Measurements from ENCODE around the gene KLK12. TPM values are rescaled to one million over a fixed set of nuclear protein-coding genes. Genes with fewer than 3 reads are reported as not detected.

KLK12 gene
- total RNA-seq, 1 donor from 2014 or later: not detected

DNA sequence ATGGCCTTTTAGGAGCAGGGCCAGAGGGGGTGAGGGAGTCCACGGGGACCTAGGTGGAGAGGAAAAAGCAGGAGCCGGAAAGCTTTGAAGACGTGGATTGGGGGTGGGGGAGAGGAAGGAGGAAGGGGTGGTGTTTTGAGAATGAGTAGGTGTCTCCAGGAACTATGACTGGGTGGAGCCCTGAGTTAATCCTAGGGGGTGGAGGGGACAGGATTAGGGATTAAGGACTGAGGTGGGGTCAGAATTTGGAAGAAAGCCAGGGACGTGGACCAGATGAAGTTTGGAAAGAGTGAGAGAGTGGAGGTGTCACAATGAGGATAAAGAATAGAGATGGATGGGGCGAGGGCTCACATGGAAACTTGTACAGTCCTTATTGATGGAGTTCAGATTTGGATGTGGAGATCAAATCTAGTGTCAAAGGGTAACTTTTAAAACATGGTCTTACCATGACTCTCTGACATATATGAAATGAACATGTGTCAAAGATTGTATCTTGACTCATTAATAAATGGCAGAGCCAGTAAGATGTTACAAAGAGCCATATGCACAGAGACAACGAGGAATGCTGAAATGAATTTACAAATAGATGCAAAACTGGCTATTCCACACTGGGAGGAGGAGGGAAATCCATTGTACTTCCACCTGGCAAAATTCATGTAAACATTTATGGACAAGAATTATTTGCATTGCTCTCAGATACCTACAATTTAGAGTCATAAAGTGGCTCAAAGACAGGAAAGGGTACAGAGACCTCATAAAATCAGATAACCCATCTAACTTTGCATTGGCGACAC is 31.8 kb upstream of the KLK12 start:
- H3K4me3 ChIP-seq (ENCODE audit: low read depth, low read length): no peak overlapping the region
- TF ChIP-seq, protein P1, sequence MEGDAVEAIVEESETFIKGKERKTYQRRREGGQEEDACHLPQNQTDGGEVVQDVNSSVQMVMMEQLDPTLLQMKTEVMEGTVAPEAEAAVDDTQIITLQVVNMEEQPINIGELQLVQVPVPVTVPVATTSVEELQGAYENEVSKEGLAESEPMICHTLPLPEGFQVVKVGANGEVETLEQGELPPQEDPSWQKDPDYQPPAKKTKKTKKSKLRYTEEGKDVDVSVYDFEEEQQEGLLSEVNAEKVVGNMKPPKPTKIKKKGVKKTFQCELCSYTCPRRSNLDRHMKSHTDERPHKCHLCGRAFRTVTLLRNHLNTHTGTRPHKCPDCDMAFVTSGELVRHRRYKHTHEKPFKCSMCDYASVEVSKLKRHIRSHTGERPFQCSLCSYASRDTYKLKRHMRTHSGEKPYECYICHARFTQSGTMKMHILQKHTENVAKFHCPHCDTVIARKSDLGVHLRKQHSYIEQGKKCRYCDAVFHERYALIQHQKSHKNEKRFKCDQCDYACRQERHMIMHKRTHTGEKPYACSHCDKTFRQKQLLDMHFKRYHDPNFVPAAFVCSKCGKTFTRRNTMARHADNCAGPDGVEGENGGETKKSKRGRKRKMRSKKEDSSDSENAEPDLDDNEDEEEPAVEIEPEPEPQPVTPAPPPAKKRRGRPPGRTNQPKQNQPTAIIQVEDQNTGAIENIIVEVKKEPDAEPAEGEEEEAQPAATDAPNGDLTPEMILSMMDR (conservative IDR thresholded peaks at IDR 0.05; ENCODE audit: low read depth, low read length): no peak
- no peak for DNase-seq (ENCODE audit: low read depth)

DNA sequence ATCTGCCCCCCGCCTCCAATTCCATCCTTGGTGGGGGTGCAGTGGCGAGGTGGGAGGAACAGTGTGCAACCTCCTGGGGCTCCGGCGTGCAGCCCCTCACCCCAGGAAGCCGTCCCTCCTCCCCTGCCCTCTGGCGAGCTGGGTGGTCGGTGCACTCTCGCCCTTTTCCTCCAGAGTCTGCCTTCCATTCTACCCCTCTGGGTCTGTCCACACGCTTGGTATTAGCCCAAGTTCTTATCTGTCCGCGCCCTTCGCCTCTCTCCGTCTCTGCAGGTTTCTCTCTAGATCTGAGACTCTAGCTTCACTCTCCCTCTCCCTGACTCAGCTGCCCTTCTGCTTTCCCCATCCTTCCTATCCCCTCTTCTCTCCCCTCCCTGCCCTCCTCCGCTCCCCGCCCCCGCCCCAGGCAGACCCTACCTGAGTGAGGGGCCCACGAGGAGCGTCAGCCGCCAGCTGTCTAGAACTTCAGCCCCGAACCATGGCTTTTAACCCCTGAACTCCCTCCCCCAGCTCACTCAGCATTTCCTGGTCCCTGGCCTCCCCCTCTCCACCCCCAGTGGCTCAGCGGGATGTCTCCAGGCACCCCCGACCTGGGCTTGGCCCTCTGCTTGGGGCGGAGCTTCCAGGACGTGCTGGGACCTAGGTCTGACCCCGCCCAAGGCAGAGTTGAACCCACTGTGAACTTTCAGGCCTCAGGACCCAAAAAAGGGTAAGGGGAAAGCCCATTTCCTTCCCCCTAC is 30.6 kb upstream of the KLK12 start:
- TF ChIP-seq, protein P1 (conservative IDR thresholded peaks at IDR 0.05; ENCODE audit: low read depth, low read length): no peak
- H3K4me3 ChIP-seq (ENCODE audit: low read depth, low read length): peak overlapping the region; percentile 36
- DNase-seq (ENCODE audit: low read depth): no peak

DNA sequence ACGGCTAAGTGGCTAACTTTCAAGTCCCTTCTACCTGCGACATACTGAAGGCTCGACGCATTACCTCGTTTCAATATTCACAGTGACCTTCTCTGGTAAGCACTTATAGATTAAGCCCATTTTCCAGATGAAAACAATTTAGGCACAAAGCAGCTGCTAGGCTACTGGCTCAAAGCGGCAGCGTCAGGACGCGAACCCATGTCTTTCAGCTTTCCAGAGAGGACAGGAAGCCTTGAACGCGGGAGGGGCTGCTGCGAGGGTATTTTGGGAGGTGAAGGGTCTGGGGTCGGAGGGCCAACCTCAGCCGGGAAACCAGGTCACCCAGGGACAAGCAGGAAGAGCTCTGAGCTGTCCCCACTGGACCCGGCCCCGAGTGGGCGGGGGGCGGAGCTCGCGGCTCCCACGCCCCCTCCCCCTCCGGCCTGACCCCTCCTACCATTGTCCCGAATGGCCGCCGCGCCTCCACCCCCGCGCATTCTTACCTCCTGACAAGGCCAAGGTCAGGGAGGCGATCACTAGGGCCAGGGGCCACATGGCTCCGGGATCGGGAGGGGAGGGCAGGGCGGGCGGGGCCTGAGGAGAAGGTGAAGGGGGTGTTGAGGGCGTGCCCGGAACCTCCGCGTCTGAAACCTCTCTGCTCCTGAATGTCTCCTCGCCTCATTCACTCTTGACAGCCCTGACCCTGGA is 29.9 kb upstream of the KLK12 start, which contains the start of gene KLK13:
TSS of gene KLK13 (minus strand) at position 559 of the 687 bp plus-strand sequence. CDS start at position 534, 25 bp downstream.
- TF ChIP-seq, protein P1 (conservative IDR thresholded peaks at IDR 0.05; ENCODE audit: low read depth, low read length): no peak
- DNase-seq (ENCODE audit: low read depth): no peak
- peak within 1 kb of the TSS; percentile 36 for H3K4me3 ChIP-seq (ENCODE audit: low read depth, low read length)

DNA sequence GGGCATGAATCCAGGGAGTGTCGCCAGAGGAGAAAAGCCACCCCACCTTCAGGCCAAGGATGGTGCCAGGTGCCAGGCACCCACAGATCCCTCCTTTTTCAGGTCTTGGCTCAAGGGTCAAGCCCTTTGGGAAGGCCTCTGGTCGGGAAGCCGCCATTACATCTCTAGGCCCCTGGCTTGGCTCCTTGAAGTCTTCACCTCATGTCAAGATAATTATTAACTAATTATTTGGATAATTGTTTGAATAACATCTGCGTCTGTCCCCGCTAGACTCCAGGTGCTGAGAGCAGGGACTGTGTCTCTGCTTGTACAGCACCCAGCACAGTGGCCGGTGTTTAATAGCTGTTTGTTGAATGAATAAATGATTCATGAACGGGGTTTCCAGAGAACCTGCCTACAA is 28.9 kb upstream of the KLK12 start:
- TF ChIP-seq, protein P1 (conservative IDR thresholded peaks at IDR 0.05; ENCODE audit: low read depth, low read length): no peak
- no peak for DNase-seq (ENCODE audit: low read depth)
- H3K4me3 ChIP-seq (ENCODE audit: low read depth, low read length): no peak overlapping the region

DNA sequence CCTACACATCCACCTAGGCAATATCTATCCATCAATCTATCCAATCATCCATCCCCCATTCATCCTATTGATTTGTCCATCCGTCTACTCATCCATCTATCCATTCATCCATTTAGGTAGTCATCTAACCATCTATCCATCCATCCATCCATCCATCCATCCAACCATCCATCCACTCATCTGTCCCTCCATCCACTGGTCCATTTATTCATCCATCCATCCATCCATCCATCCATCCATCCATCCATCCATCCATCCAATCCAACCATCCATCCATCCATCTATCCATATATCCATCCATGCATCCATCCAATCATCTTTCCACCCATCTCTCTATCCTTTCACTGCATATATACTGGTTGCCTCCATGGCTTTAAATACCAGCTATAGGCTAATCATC is 26.2 kb upstream of the KLK12 start:
- TF ChIP-seq, protein P1 (conservative IDR thresholded peaks at IDR 0.05; ENCODE audit: low read depth, low read length): no peak
- no peak for DNase-seq (ENCODE audit: low read depth)
- H3K4me3 ChIP-seq (ENCODE audit: low read depth, low read length): no peak overlapping the region

DNA sequence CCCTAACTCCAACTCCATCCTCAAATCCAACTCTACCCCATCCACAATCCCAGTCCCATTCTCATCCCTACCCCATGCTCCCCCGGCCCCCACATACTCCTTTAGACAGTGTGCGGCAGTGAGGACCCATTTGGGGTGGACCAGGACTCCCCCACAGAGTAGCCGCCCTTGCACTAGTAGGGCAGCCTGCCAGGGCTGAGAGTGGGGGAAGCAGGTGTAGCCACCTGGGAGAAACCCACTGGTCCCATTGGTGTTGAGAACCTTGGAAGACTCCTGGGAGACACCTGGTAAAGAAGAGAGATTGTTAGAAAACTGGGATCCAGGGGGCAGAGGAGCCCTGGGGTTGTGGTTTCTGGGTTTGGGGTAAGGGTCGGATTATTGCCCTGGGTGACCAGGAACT is 25.5 kb upstream of the KLK12 start:
- no peak overlapping the region for H3K4me3 ChIP-seq (ENCODE audit: low read depth, low read length)
- no peak for DNase-seq (ENCODE audit: low read depth)
- TF ChIP-seq, protein P1 (conservative IDR thresholded peaks at IDR 0.05; ENCODE audit: low read depth, low read length): no peak

Measured in epithelial cell of proximal tubule (primary cell).